ENCODE data around the gene PTPN1. TPM values are rescaled to one million over a fixed set of nuclear protein-coding genes. Genes with fewer than 3 reads are reported as not detected.

Gene PTPN1
- total and polyA plus RNA-seq, 2 of the 13 experiments (the other 11 are each of a cell fraction or from before 2014, with no cell fraction given) = 17.7 to 37.2 TPM

DNA sequence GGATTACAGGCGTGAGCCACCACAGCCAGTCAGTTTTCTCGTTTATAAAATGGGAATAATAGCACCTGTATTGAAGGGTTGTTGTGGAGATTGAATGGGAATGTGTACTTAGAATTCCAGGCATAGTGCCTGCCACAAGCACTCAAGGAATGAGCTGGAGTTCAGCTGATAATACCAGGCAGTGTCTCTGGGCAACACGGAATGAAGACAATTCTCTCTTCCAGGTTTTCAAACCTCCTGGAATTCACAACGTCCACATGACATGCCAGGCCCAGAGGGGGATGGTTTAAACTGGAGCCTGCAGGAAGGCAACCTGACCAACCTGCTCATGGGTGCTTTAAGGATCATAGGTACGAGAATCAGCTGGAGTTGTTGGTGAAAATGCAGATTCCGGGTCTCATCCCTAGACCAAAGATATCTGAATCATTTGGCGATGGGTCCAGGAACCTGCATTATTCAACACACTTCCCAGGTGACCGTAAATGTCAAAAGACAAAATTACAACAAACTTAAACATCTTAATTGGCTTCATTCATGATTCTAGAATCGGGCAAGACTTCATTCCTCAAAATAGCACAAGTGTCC, 1.9 kb upstream of the PTPN1 start:
- H3K4me1 ChIP-seq (ENCODE audit: insufficient read depth, low read length) = peaks cover 62% of the 10 kb centered on the region
- BruUV-seq (replicated peaks) = no TSS peak
- CTCF ChIA-PET (ENCODE audit: low intra/inter-chr PET ratio, low total read pairs) = no interaction called here
- TF ChIP-seq, protein P1, sequence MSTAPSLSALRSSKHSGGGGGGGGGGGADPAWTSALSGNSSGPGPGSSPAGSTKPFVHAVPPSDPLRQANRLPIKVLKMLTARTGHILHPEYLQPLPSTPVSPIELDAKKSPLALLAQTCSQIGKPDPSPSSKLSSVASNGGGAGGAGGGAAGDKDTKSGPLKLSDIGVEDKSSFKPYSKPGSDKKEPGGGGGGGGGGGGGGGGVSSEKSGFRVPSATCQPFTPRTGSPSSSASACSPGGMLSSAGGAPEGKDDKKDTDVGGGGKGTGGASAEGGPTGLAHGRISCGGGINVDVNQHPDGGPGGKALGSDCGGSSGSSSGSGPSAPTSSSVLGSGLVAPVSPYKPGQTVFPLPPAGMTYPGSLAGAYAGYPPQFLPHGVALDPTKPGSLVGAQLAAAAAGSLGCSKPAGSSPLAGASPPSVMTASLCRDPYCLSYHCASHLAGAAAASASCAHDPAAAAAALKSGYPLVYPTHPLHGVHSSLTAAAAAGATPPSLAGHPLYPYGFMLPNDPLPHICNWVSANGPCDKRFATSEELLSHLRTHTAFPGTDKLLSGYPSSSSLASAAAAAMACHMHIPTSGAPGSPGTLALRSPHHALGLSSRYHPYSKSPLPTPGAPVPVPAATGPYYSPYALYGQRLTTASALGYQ (CRISPR knock-in tag; IDR thresholded peaks at IDR 0.05) = no peak
- TF ChIP-seq MAX (IDR thresholded peaks at IDR 0.05) (no peak), ZFY (CRISPR knock-in tag; IDR thresholded peaks at IDR 0.05) (no peak), TEAD3 (CRISPR knock-in tag; optimal IDR thresholded peaks at IDR 0.05; ENCODE audit: borderline replicate concordance) (peak; percentile 81), ZMYM3 (CRISPR knock-in tag; IDR thresholded peaks at IDR 0.05) (0 out of 2 replicates have a peak, but pooled peaks have one; percentile 2), ZNF335 (CRISPR knock-in tag; IDR thresholded peaks at IDR 0.05) (no peak), KAT8 (CRISPR knock-in tag; IDR thresholded peaks at IDR 0.05) (0 out of 2 replicates have a peak, but pooled peaks have one; percentile 7), SOX6 (IDR thresholded peaks at IDR 0.05) (no peak), SOX6 (CRISPR knock-in tag; IDR thresholded peaks at IDR 0.05) (no peak), SAP130 (CRISPR knock-in tag; IDR thresholded peaks at IDR 0.05; ENCODE audit: low read depth) (peak; percentile 42), HOXA3 (CRISPR knock-in tag; IDR thresholded peaks at IDR 0.05) (0 out of 2 replicates have a peak, but pooled peaks have one; percentile 8)
- TF ChIP-seq, protein P2, sequence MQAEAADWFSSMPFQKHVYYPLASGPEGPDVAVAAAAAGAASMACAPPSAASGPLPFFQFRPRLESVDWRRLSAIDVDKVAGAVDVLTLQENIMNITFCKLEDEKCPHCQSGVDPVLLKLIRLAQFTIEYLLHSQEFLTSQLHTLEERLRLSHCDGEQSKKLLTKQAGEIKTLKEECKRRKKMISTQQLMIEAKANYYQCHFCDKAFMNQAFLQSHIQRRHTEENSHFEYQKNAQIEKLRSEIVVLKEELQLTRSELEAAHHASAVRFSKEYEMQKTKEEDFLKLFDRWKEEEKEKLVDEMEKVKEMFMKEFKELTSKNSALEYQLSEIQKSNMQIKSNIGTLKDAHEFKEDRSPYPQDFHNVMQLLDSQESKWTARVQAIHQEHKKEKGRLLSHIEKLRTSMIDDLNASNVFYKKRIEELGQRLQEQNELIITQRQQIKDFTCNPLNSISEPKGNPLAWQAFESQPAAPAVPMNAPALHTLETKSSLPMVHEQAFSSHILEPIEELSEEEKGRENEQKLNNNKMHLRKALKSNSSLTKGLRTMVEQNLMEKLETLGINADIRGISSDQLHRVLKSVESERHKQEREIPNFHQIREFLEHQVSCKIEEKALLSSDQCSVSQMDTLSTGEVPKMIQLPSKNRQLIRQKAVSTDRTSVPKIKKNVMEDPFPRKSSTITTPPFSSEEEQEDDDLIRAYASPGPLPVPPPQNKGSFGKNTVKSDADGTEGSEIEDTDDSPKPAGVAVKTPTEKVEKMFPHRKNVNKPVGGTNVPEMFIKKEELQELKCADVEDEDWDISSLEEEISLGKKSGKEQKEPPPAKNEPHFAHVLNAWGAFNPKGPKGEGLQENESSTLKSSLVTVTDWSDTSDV (CRISPR knock-in tag; IDR thresholded peaks at IDR 0.05) = 0 out of 2 replicates have a peak, but pooled peaks have one; percentile 6
- TF ChIP-seq, protein P3, sequence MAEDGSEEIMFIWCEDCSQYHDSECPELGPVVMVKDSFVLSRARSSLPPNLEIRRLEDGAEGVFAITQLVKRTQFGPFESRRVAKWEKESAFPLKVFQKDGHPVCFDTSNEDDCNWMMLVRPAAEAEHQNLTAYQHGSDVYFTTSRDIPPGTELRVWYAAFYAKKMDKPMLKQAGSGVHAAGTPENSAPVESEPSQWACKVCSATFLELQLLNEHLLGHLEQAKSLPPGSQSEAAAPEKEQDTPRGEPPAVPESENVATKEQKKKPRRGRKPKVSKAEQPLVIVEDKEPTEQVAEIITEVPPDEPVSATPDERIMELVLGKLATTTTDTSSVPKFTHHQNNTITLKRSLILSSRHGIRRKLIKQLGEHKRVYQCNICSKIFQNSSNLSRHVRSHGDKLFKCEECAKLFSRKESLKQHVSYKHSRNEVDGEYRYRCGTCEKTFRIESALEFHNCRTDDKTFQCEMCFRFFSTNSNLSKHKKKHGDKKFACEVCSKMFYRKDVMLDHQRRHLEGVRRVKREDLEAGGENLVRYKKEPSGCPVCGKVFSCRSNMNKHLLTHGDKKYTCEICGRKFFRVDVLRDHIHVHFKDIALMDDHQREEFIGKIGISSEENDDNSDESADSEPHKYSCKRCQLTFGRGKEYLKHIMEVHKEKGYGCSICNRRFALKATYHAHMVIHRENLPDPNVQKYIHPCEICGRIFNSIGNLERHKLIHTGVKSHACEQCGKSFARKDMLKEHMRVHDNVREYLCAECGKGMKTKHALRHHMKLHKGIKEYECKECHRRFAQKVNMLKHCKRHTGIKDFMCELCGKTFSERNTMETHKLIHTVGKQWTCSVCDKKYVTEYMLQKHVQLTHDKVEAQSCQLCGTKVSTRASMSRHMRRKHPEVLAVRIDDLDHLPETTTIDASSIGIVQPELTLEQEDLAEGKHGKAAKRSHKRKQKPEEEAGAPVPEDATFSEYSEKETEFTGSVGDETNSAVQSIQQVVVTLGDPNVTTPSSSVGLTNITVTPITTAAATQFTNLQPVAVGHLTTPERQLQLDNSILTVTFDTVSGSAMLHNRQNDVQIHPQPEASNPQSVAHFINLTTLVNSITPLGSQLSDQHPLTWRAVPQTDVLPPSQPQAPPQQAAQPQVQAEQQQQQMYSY (CRISPR knock-in tag; IDR thresholded peaks at IDR 0.05) = peak; percentile 93

More for the DNA sequence above, 1.9 kb upstream of the PTPN1 start:
- Histone ChIP-seq H3K27ac (ENCODE audit: extremely low read length, insufficient read depth, low read length) (no peak overlapping the region), H3K4me3 (replicated peaks in 1 of 3; ENCODE audit: insufficient read depth in 1 of 3, low read depth in 2 of 3, low read length in 3 of 3) (no peak overlapping the region), H2AFZ (ENCODE audit: low read length) (peak overlapping the region; percentile 46), H4K20me1 (ENCODE audit: insufficient read depth, low read length) (peaks cover 18% of the 10 kb centered on the region), H3K36me3 (replicated peaks in 1 of 2; ENCODE audit: control insufficient read depth in 1 of 2, insufficient read depth in 2 of 2, low read length in 2 of 2) (no peaks in the 10 kb centered on the region), H3K9me3 (ENCODE audit: low read length) (no peaks in the 10 kb centered on the region), H3K9ac (ENCODE audit: insufficient read depth, low read depth, low read length) (0 out of 2 replicates have a peak overlapping the region, but pooled peaks have one; percentile 1), H3K27me3 (ENCODE audit: control insufficient read depth in 1 of 2, insufficient read depth in 2 of 2, low read length in 2 of 2) (no peaks in the 10 kb centered on the region; a peak in 1 of 5 replicates), H3K79me2 (ENCODE audit: insufficient read depth, low read length) (peaks cover 31% of the 10 kb centered on the region), H3K4me2 (ENCODE audit: low read depth, low read length) (peak overlapping the region; percentile 57)
- ATAC-seq (no peak), DNase-seq (ENCODE audit: low spot score) (peak; percentile 62), FAIRE-seq (no peak)
- intact Hi-C loops (cut with micrococcal nuclease; ENCODE audit: unreplicated experiment) = no loop called here
- in situ Hi-C loops (cut with HindIII; ENCODE audit: extremely low pct_ligation_motif_present, low pct_unique_long_range_greater_than_20kb) = no loop called here
- POLR2A ChIA-PET = interaction anchor here (1.1 kb wide), 1 partner anchor 25 kb away, joined by 4 read pairs; no protein-coding TSS in a partner anchor
- 22% methylated on average over 9 of the region's 9 CpGs for WGBS (ENCODE audit: low lambda C conversion rate)
